Upper lobe of left lung (tissue), 6 donors: Measurements from ENCODE around the gene FKBP1A. TPM values are rescaled to one million over a fixed set of nuclear protein-coding genes. Genes with fewer than 3 reads are reported as not detected.
A peak's percentile ranks its signal among the peaks of the same experiment; 100 is the strongest.

Experiments
- ATAC-seq, 2 donors: fragments of 200-7000 bp; cut with Tn5 transposase; one replicate each; pipeline ENCODE4 v1.9.1; 2022; ENCODE audit warnings: mild to moderate bottlenecking in 2 of 2, moderate library complexity in 2 of 2; ENCODE audit not compliant: low FRiP score in 2 of 2
- DNase-seq, 2 donors: peaks; one replicate each; pipeline ENCODE4 v3.0.0-alpha.2; 2019 to 2020
- H3K27ac ChIP-seq, 4 donors: fragments of 200-600 bp; sonication (generic); one replicate each; pipeline ENCODE4 v1.5.1; 2016 to 2019
- H3K27me3 ChIP-seq, 4 donors: fragments of 200-600 bp; sonication (generic); one replicate each; pipeline ENCODE4 v1.5.1; 2017 to 2019
- H3K36me3 ChIP-seq, 4 donors: fragments of 200-600 bp; sonication (generic); one replicate each; pipeline ENCODE4 v1.5.1; 2016 to 2019
- H3K4me1 ChIP-seq, 4 donors: fragments of 200-600 bp; sonication (generic); one replicate each; pipeline ENCODE4 v1.5.1; 2018 to 2019
- H3K4me3 ChIP-seq, 4 donors: fragments of 200-600 bp; sonication (generic); one replicate each; pipeline ENCODE4 v1.5.1; 2017 to 2019; ENCODE audit warnings: mild to moderate bottlenecking in 2 of 4, moderate library complexity in 1 of 4
- H3K9me3 ChIP-seq, 4 donors: fragments of 200-600 bp; sonication (generic); one replicate each; pipeline ENCODE4 v1.5.1; 2018 to 2019
- EP300 ChIP-seq, 4 donors: sonication (generic); formaldehyde crosslinking; IDR thresholded peaks; one replicate each; pipeline ENCODE4 v1.5.1; 2017; ENCODE audit warnings: antibody characterized with exemption in 4 of 4, control low read depth in 2 of 4
- POLR2A ChIP-seq, 4 donors: fragments of 450-650 bp; IDR thresholded peaks; one replicate each; pipeline ENCODE4 v1.5.1; 2016 to 2017; ENCODE audit warnings: antibody characterized with exemption in 4 of 4, mild to moderate bottlenecking in 2 of 4
- POLR2AphosphoS5 ChIP-seq, 2 donors: sonication (generic); formaldehyde crosslinking; IDR thresholded peaks; one replicate each; pipeline ENCODE4 v1.5.1; 2017; ENCODE audit warnings: antibody characterized with exemption in 2 of 2
- WGBS, 2 donors: methylation state at CpG; one replicate each; pipeline ENCODE4 v1.1.5; 2017 to 2018; 5-methylcytosine and 5-hydroxymethylcytosine counted together
- total RNA-seq, 6 donors: library from RNA; depleted of rRNA in 4 of 6; stranded (reverse); fragments of >200 nt in 4 of 6; gene quantifications; one replicate each; pipeline versions ENCODE4 v1.1.0 to v1.2.1, GENCODE V29; 2016 to 2021
- TF ChIP-seq, protein P1 (sequence below), 6 experiments: fragments of 450-650 bp in 4 of 6; fragments of 200-600 bp in 2 of 6; sonication (generic) in 2 of 6; IDR thresholded peaks; one replicate each; pipeline ENCODE4 v1.5.1; 2016 to 2019; ENCODE audit warnings: antibody characterized with exemption in 6 of 6
- donor health status: DM: no; HTN: no; CAD: no; lungs with moderate emphysema.
- donor health status: DM: no; HTN: yes; CAD: no; lungs with severe emphysema.

FKBP1A gene
- total RNA-seq, 6 donors from 2014 or later, result 75.4 to 328 (median 160) TPM

DNA sequence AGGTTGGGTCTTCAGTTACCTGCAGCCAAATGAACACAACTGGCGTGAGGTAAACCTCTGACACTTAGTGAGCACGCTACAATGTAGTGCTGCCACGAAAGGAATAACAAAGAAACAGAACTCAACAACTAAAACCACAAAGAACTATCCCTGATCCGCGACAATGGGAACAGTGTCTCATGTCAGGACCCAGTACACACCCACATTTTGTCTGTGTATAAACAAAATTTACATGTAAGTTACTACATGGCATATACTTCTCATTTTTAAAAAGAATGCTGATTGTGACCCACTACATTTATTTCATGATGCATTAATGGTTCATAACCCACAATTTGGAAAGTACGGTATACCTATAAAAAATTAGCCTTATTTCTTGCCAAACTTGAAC, 14.1 kb downstream of the FKBP1A start:
- H3K27ac ChIP-seq, result peak overlapping the region in 2 of 4 donors; percentile 13 to 53

DNA sequence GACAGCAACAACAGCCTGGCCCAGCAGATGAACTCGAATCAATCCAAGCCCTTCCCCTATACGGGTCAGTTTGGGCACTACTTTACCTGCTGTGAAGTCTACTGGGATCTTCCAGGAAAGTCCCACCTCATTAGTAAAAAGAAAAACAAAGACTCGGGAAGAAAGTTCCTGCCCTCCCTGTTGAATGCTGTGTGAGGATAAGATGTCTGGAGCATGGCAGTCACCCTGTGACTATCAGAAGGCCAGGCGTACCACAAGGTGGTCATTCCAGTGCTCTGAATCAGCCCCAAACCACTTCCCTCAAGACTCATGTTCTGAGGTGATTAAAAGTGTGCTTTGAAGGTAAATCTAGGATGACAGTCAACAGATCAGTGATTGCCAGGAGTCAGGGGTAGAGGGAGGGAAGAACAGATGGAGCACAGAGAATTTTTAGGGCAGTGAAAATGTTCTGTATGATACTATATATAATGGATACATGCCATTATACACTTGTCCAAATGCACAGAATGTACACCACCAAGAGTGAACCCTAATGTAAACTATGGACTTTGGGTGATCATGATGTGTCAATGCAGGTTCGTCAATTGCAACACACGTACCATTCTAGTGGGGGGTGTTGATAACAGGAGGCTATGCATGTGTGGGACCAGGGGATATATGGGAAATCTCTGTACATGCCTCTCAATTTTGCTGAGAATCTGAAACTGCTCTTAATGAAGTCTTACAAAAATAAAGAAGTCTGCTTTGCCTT, 14.7 kb downstream of the FKBP1A start:
- DNase-seq (no peak), ATAC-seq (no peak)
- no peaks in the 10 kb centered on the region for H3K9me3 ChIP-seq
- no peak overlapping the region for H3K4me3 ChIP-seq
- 57 to 69% methylated on average over 6 of the region's 6 CpGs for WGBS, 2 donors
- peaks cover 80 to 92% (median 87%) of the 10 kb centered on the region in 4 donors for H3K4me1 ChIP-seq
- H3K27me3 ChIP-seq, result no peaks in the 10 kb centered on the region
- TF ChIP-seq POLR2A (IDR thresholded peaks at IDR 0.05) (no peak), POLR2AphosphoS5 (IDR thresholded peaks at IDR 0.05) (no peak), EP300 (IDR thresholded peaks at IDR 0.05) (no peak)
- TF ChIP-seq, protein P1, sequence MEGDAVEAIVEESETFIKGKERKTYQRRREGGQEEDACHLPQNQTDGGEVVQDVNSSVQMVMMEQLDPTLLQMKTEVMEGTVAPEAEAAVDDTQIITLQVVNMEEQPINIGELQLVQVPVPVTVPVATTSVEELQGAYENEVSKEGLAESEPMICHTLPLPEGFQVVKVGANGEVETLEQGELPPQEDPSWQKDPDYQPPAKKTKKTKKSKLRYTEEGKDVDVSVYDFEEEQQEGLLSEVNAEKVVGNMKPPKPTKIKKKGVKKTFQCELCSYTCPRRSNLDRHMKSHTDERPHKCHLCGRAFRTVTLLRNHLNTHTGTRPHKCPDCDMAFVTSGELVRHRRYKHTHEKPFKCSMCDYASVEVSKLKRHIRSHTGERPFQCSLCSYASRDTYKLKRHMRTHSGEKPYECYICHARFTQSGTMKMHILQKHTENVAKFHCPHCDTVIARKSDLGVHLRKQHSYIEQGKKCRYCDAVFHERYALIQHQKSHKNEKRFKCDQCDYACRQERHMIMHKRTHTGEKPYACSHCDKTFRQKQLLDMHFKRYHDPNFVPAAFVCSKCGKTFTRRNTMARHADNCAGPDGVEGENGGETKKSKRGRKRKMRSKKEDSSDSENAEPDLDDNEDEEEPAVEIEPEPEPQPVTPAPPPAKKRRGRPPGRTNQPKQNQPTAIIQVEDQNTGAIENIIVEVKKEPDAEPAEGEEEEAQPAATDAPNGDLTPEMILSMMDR (IDR thresholded peaks at IDR 0.05), result no peak
- H3K36me3 ChIP-seq, result peaks cover 0 to 27% (median 2%) of the 10 kb centered on the region in 4 donors
- peak overlapping the region; percentile 44 to 75 (median 68) for H3K27ac ChIP-seq

More for the DNA sequence above, 14.1 kb downstream of the FKBP1A start:
- Histone ChIP-seq H3K4me3 (no peak overlapping the region), H3K9me3 (no peaks in the 10 kb centered on the region), H3K27me3 (no peaks in the 10 kb centered on the region), H3K4me1 (peaks cover 84 to 98% (median 90%) of the 10 kb centered on the region in 4 donors), H3K36me3 (peaks cover 0 to 22% (median 2%) of the 10 kb centered on the region in 4 donors)
- TF ChIP-seq, protein P1 (IDR thresholded peaks at IDR 0.05), result no peak
- TF ChIP-seq EP300 (IDR thresholded peaks at IDR 0.05), result no peak
- no peak for TF ChIP-seq POLR2A (IDR thresholded peaks at IDR 0.05)
- no peak for TF ChIP-seq POLR2AphosphoS5 (IDR thresholded peaks at IDR 0.05)
- DNase-seq, result no peak
- 72 to 74% methylated on average over 6 of the region's 6 CpGs for WGBS, 2 donors
- no peak for ATAC-seq

DNA sequence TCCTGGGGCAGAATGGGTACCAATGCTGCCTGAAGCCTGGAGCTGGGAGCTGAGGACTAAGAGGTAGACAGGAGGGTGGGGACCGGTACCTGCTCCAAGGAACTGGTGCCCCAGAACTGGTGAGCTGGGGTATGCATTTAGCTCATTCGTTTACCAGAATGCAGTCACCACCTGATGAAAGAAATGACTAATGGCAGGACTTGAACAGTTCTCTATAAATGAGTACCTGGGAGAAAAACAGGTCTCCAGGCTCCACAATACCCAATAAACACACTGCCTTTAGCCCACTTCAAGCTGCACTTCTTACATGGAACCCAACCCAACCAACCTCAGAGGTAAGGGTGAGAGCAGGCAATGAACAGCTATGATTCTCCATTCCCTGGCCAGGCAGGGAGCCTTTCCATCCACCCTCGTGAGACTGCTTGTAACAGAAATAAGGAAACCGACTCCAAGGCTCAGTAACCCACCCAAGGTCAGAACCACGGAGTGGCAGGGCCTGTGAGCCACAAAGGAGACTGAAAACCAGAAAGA, 15.4 kb downstream of the FKBP1A start:
- WGBS, 2 donors, result 59 to 65% methylated on average over 5 of the region's 5 CpGs
- H3K36me3 ChIP-seq, result peaks cover 0 to 29% (median 2%) of the 10 kb centered on the region in 4 donors
- H3K4me3 ChIP-seq, result no peak overlapping the region
- no peaks in the 10 kb centered on the region for H3K27me3 ChIP-seq
- no peak for DNase-seq
- H3K4me1 ChIP-seq, result peaks cover 80 to 85% (median 82%) of the 10 kb centered on the region in 4 donors
- TF ChIP-seq POLR2AphosphoS5 (IDR thresholded peaks at IDR 0.05) (no peak), POLR2A (IDR thresholded peaks at IDR 0.05) (no peak), EP300 (IDR thresholded peaks at IDR 0.05) (no peak)
- TF ChIP-seq, protein P1 (IDR thresholded peaks at IDR 0.05), result no peak
- ATAC-seq, result no peak
- H3K27ac ChIP-seq, result peak overlapping the region; percentile 44 to 75 (median 68)
- no peaks in the 10 kb centered on the region for H3K9me3 ChIP-seq

DNA sequence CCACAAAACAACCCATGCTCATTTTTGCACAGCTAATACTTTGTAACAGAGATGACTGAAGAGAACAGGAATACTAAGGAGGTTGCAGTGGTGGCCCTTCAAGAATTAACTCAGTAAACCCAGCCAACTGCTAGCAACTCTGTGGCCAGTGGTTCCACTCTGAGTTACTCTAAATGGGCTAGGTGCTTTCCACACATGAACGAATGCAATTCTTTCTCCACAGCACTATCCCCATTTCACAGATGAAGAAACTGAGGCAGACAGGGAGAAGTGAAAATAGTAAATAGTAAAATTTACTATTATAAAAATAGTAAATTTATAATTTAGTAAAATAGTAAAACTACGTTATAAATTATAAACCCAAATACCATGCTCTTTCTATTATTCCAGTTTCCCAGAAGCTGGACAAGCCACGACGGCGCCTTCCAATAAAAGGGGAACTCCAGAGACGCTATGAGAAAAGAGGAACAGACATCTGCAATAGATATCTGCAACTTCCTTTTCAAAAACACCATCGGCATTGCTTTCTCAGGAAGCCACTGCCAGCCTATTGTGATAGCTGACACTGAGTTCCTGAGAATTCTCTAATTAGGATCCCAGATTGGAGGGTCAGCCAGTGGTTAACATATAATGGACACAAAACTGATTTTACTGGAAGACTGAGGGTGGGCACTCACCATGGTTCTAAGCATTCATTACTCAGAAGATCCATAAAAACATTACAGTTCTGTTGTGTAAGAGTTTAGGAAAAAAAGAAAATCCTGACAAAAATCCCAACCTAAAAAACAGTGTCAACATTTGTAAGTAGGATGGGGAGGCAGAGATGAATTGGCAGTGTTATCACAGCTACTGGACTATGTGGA, 16.2 kb downstream of the FKBP1A start:
- TF ChIP-seq, protein P1 (IDR thresholded peaks at IDR 0.05), result no peak
- no peak for TF ChIP-seq EP300 (IDR thresholded peaks at IDR 0.05)
- Histone ChIP-seq H3K27me3 (no peaks in the 10 kb centered on the region), H3K9me3 (no peaks in the 10 kb centered on the region), H3K36me3 (peaks cover 0 to 37% (median 2%) of the 10 kb centered on the region in 4 donors), H3K4me1 (peaks cover 77 to 85% (median 81%) of the 10 kb centered on the region in 4 donors), H3K27ac (peak overlapping the region; percentile 60 to 75 (median 68)), H3K4me3 (no peak overlapping the region)
- 41 to 43% methylated on average over 7 of the region's 7 CpGs for WGBS, 2 donors
- ATAC-seq, result peak in 1 of 2 donors; percentile 71
- peak in 1 of 2 donors; percentile 40 for DNase-seq
